Superior temporal gyrus (tissue), 1 donor: ENCODE results near the gene VAMP4.
"Not testable (repeated sequence)": the region's sequence is repeated elsewhere in the genome, so short reads cannot be mapped to it uniquely, and the experiment has no call there.

Source experiments
- DNase-seq: peaks from one replicate; pipeline ENCODE4 v3.0.0-alpha.2; 2016; ENCODE audit errors: extremely low spot score

Gene VAMP4

GRCh38 chr1:171751221-171751620 is 9.4 kb upstream of the VAMP4 start:
- DNase-seq = no peak

GRCh38 chr1:171748651-171749050 is 6.8 kb upstream of the VAMP4 start:
- DNase-seq = no peak

- DNase-seq = no peak
Measured at GRCh38 chr1:171744986-171745385, 3.1 kb upstream of the VAMP4 start.

GRCh38 chr1:171743081-171743870 is 1.4 kb upstream of the VAMP4 start:
- DNase-seq = peak; percentile 63

GRCh38 chr1:171742577-171742922 is 685 bp upstream of the VAMP4 start:
- DNase-seq = no peak

- peak; percentile 64 for DNase-seq
Measured at GRCh38 chr1:171740987-171741871, 636 bp downstream of the VAMP4 start.

GRCh38 chr1:171740356-171740863 is 1.5 kb downstream of the VAMP4 start:
- no peak for DNase-seq

GRCh38 chr1:171739656-171740055 is 2.2 kb downstream of the VAMP4 start:
- DNase-seq = no peak

GRCh38 chr1:171738911-171739310 is 3.0 kb downstream of the VAMP4 start:
- no peak for DNase-seq

- DNase-seq = no peak
Measured at GRCh38 chr1:171736196-171736595, 5.7 kb downstream of the VAMP4 start.

GRCh38 chr1:171730052-171730451 is 11.8 kb downstream of the VAMP4 start:
- DNase-seq = no peak

GRCh38 chr1:171727778-171728177 is 14.1 kb downstream of the VAMP4 start:
- no peak for DNase-seq

GRCh38 chr1:171723180-171723579 is 18.7 kb downstream of the VAMP4 start:
- DNase-seq = not testable (repeated sequence)

- DNase-seq = no peak
Measured at GRCh38 chr1:171718848-171719247, 23.0 kb downstream of the VAMP4 start.

- DNase-seq = no peak
Measured at GRCh38 chr1:171718216-171718615, 23.6 kb downstream of the VAMP4 start.

- DNase-seq = no peak
Measured at GRCh38 chr1:171717062-171717718, 24.7 kb downstream of the VAMP4 start.

GRCh38 chr1:171716616-171717015 is 25.2 kb downstream of the VAMP4 start:
- no peak for DNase-seq

- DNase-seq = peak; percentile 42
Measured at GRCh38 chr1:171715813-171716251, 26.0 kb downstream of the VAMP4 start.

GRCh38 chr1:171712341-171712740 is 29.5 kb downstream of the VAMP4 start:
- no peak for DNase-seq

GRCh38 chr1:171711643-171712042 is 30.2 kb downstream of the VAMP4 start:
- no peak for DNase-seq

GRCh38 chr1:171707583-171707982 is 34.3 kb downstream of the VAMP4 start:
- DNase-seq = no peak

GRCh38 chr1:171702598-171702997 is 39.3 kb downstream of the VAMP4 start:
- DNase-seq = no peak
